Colonic mucosa (tissue), 4 donors: ENCODE results near the gene MGMT. TPM values are rescaled to one million over a fixed set of nuclear protein-coding genes. Genes with fewer than 3 reads are reported as not detected.

ENCODE experiments used
- DNase-seq: peaks from one replicate; pipeline ENCODE4 v3.0.0-alpha.2; 2020
- H3K27ac ChIP-seq: fragments of 200-600 bp; one replicate; pipeline ENCODE4 v1.8.0; 2021
- H3K27me3 ChIP-seq: fragments of 200-600 bp; one replicate; pipeline ENCODE4 v1.8.0; 2021
- H3K36me3 ChIP-seq: fragments of 200-600 bp; one replicate; pipeline ENCODE4 v1.8.0; 2021
- H3K4me1 ChIP-seq: fragments of 200-600 bp; one replicate; pipeline ENCODE4 v1.8.0; 2021; ENCODE audit warnings: mild to moderate bottlenecking
- H3K4me3 ChIP-seq: fragments of 200-600 bp; one replicate; pipeline ENCODE4 v1.8.0; 2021
- H3K9ac ChIP-seq, 2 donors: one replicate each; pipeline ENCODE4 v1.7.0; 2013; ENCODE audit warnings: control low read depth in 2 of 2, low read depth in 2 of 2, low read length in 2 of 2
- H3K9me3 ChIP-seq: fragments of 200-600 bp; one replicate; pipeline ENCODE4 v1.8.0; 2021
- CTCF ChIP-seq: fragments of 200-600 bp; IDR thresholded peaks from one replicate; pipeline ENCODE4 v1.8.0; 2022; ENCODE audit warnings: antibody characterized with exemption, mild to moderate bottlenecking
- intact Hi-C: fragments of 100-400 bp; cut with DNase I; formaldehyde crosslinking; loops from one replicate; pipeline ENCODE4 v1.14.1; 2022
- total RNA-seq, 2 donors: library from RNA; stranded (reverse); fragmentation: NEBNext Ultra II Directional in 1 of 2; extraction: Animal tissue kit (Norgen Biotek cat#: 25700) in 1 of 2; gene quantifications; one replicate each; pipeline ENCODE4 v1.2.1, GENCODE V29; 2021
- donor health status: healthy.
- donor health status: DM: no; HTN: no; CAD: no.
- donor health status: DM: no; HTN: no; CAD: no.

The MGMT gene
- total RNA-seq, 2 donors from 2014 or later, result 17.5 to 18.2 TPM

GRCh38 chr10:129653428-129653827 lies 186.4 kb downstream of the MGMT start:
- intact Hi-C loops, result no loop called here
- H3K27me3 ChIP-seq, result no peaks in the 10 kb centered on the region

GRCh38 chr10:129653861-129654260 lies 186.8 kb downstream of the MGMT start:
- no peaks in the 10 kb centered on the region for H3K36me3 ChIP-seq
- H3K9me3 ChIP-seq, result no peaks in the 10 kb centered on the region
- H3K27ac ChIP-seq, result no peak overlapping the region
- H3K4me1 ChIP-seq, result no peaks in the 10 kb centered on the region
- DNase-seq, result no peak
- no peak for TF ChIP-seq CTCF
- no peak overlapping the region for H3K4me3 ChIP-seq
- no peak overlapping the region for H3K9ac ChIP-seq
- no peaks in the 10 kb centered on the region for H3K27me3 ChIP-seq
- intact Hi-C loops, result no loop called here

More at GRCh38 chr10:129653428-129653827, 186.4 kb downstream of the MGMT start:
- Histone ChIP-seq H3K9me3 (no peaks in the 10 kb centered on the region), H3K36me3 (no peaks in the 10 kb centered on the region), H3K9ac (no peak overlapping the region), H3K4me3 (no peak overlapping the region), H3K27ac (no peak overlapping the region), H3K4me1 (no peaks in the 10 kb centered on the region)
- DNase-seq, result no peak
- no peak for TF ChIP-seq CTCF

GRCh38 chr10:129654461-129654860 lies 187.4 kb downstream of the MGMT start:
- TF ChIP-seq CTCF, result no peak
- H3K36me3 ChIP-seq, result no peaks in the 10 kb centered on the region
- DNase-seq, result no peak
- no peak overlapping the region for H3K27ac ChIP-seq
- H3K9ac ChIP-seq, result no peak overlapping the region
- H3K4me1 ChIP-seq, result no peaks in the 10 kb centered on the region
- H3K27me3 ChIP-seq, result no peaks in the 10 kb centered on the region
- H3K9me3 ChIP-seq, result no peaks in the 10 kb centered on the region
- intact Hi-C loops, result no loop called here
- H3K4me3 ChIP-seq, result no peak overlapping the region

- Histone ChIP-seq H3K4me1 (no peaks in the 10 kb centered on the region), H3K9me3 (no peaks in the 10 kb centered on the region), H3K27ac (no peak overlapping the region), H3K9ac (no peak overlapping the region), H3K36me3 (no peaks in the 10 kb centered on the region), H3K27me3 (no peaks in the 10 kb centered on the region), H3K4me3 (no peak overlapping the region)
- DNase-seq, result no peak
- TF ChIP-seq CTCF, result no peak
- intact Hi-C loops, result no loop called here
Observed at GRCh38 chr10:129655007-129655678, 188.1 kb downstream of the MGMT start.

GRCh38 chr10:129655679-129656031 lies 188.6 kb downstream of the MGMT start:
- TF ChIP-seq CTCF, result no peak
- H3K36me3 ChIP-seq, result no peaks in the 10 kb centered on the region
- no peak overlapping the region for H3K9ac ChIP-seq
- DNase-seq, result no peak
- H3K27ac ChIP-seq, result no peak overlapping the region
- H3K27me3 ChIP-seq, result no peaks in the 10 kb centered on the region
- intact Hi-C loops, result no loop called here
- no peak overlapping the region for H3K4me3 ChIP-seq
- no peaks in the 10 kb centered on the region for H3K9me3 ChIP-seq
- H3K4me1 ChIP-seq, result no peaks in the 10 kb centered on the region
